ENCODE results near the gene DCXR.

- TF ChIP-seq EZH2phosphoT487 (IDR thresholded peaks at IDR 0.05; ENCODE audit: unreplicated experiment): no peak
- no peak for TF ChIP-seq POLR2AphosphoS5 (IDR thresholded peaks at IDR 0.05; ENCODE audit: low read depth)
- TF ChIP-seq ZNF462 (CRISPR knock-in tag; IDR thresholded peaks at IDR 0.05): no peak
- peak in 1 of 2 experiments; percentile 40; a peak in 2 of 4 replicates for TF ChIP-seq CTCF (conservative IDR thresholded peaks at IDR 0.05; ENCODE audit: low read depth in 2 of 2)
- TF ChIP-seq REST (IDR thresholded peaks at IDR 0.05; ENCODE audit: unreplicated experiment): no peak
- no peak for TF ChIP-seq ZNF331 (CRISPR knock-in tag; IDR thresholded peaks at IDR 0.05; ENCODE audit: low read depth)
- no peak for TF ChIP-seq EZH2 (IDR thresholded peaks at IDR 0.05; ENCODE audit: low read depth, unreplicated experiment)
- TF ChIP-seq JUNB (IDR thresholded peaks at IDR 0.05; ENCODE audit: unreplicated experiment): no peak
- TF ChIP-seq ZNF114 (CRISPR knock-in tag; IDR thresholded peaks at IDR 0.05): no peak
- TF ChIP-seq STAT1 (IDR thresholded peaks at IDR 0.05; ENCODE audit: unreplicated experiment): no peak
- no peak for TF ChIP-seq CREB1 (CRISPR knock-in tag; IDR thresholded peaks at IDR 0.05; ENCODE audit: low read depth)
- no peak for TF ChIP-seq ETS1 (IDR thresholded peaks at IDR 0.05)
- TF ChIP-seq NANOG (IDR thresholded peaks at IDR 0.05; ENCODE audit: borderline replicate concordance): no peak
Observed at GRCh38 chr17:82003411-82004381, 33.8 kb downstream of the DCXR start.

Data from GM23338 (cell line).